Mesendoderm (in vitro differentiated cells): ENCODE measurements around the gene S100A7.
A peak's percentile ranks its signal among the peaks of the same experiment; 100 is the strongest.

Experiments used
- DNase-seq: peaks from one replicate; pipeline ENCODE4 v3.0.0; 2013
- H2AK5ac ChIP-seq: 2 replicates; pipeline ENCODE4 v1.6.1; 2013; ENCODE audit warnings: low read length, inconsistent platforms
- H2BK120ac ChIP-seq: 2 replicates; pipeline ENCODE4 v1.6.1; 2013; ENCODE audit warnings: low read depth, mild to moderate bottlenecking, low read length, moderate library complexity, mixed read lengths
- H2BK15ac ChIP-seq: replicated peaks from 2 replicates; pipeline ENCODE4 v1.6.1; 2013; ENCODE audit warnings: low read depth, mild to moderate bottlenecking, moderate library complexity
- H2BK5ac ChIP-seq: 2 replicates; pipeline ENCODE4 v1.6.1; 2013; ENCODE audit warnings: low read length, inconsistent platforms
- H3K18ac ChIP-seq: 2 replicates; pipeline ENCODE4 v1.6.1; 2013; ENCODE audit warnings: mild to moderate bottlenecking, low read length, mixed read lengths
- H3K23ac ChIP-seq: one replicate; pipeline ENCODE4 v1.6.1; 2013; ENCODE audit warnings: low read length
- H3K27ac ChIP-seq: 2 replicates; pipeline ENCODE4 v1.5.1; 2013; ENCODE audit warnings: low read depth, mild to moderate bottlenecking, inconsistent platforms, low read length, moderate library complexity
- H3K27me3 ChIP-seq: 2 replicates; pipeline ENCODE4 v1.6.1; 2013; ENCODE audit warnings: low read length, control low read depth, mild to moderate bottlenecking, inconsistent platforms; ENCODE audit not compliant: insufficient read depth, poor library complexity
- H3K36me3 ChIP-seq: 2 replicates; pipeline ENCODE4 v1.6.1; 2013; ENCODE audit warnings: low read length, inconsistent platforms; ENCODE audit not compliant: control insufficient read depth, insufficient read depth
- H3K4ac ChIP-seq: one replicate; pipeline ENCODE4 v1.6.1; 2013; ENCODE audit warnings: low read depth, mild to moderate bottlenecking, low read length, moderate library complexity
- H3K4me1 ChIP-seq: 2 replicates; pipeline ENCODE4 v1.6.1; 2013; ENCODE audit warnings: low read depth, low read length, inconsistent platforms; ENCODE audit not compliant: control insufficient read depth
- H3K4me2 ChIP-seq: 2 replicates; pipeline ENCODE4 v1.6.1; 2013; ENCODE audit warnings: low read length
- H3K4me3 ChIP-seq: 2 replicates; pipeline ENCODE4 v1.5.1; 2013; ENCODE audit warnings: mild to moderate bottlenecking, low read length
- H3K56ac ChIP-seq: one replicate; pipeline ENCODE4 v1.6.1; 2013; ENCODE audit warnings: low read length
- H3K79me1 ChIP-seq: 2 replicates; pipeline ENCODE4 v1.6.1; 2013; ENCODE audit warnings: low read length, inconsistent platforms
- H3K79me2 ChIP-seq: 2 replicates; pipeline ENCODE4 v1.6.1; 2013; ENCODE audit warnings: mild to moderate bottlenecking, low read length; ENCODE audit not compliant: control insufficient read depth, insufficient read depth
- H3K9ac ChIP-seq: 2 replicates; pipeline ENCODE4 v1.6.1; 2013; ENCODE audit warnings: low read length, inconsistent platforms
- H4K5ac ChIP-seq: one replicate; pipeline ENCODE4 v1.6.1; 2013; ENCODE audit warnings: low read length
- H4K8ac ChIP-seq: one replicate; pipeline ENCODE4 v1.6.1; 2013; ENCODE audit warnings: low read depth, mild to moderate bottlenecking, control low read depth, low read length, moderate library complexity
- WGBS: extraction: QIAGEN DNeasy Blood & Tissue Kit; methylation state at CpG from one replicate; pipeline ENCODE4 v1.1.7; 2013; ENCODE audit warnings: low lambda C conversion rate, missing lambda C conversion rate; ENCODE audit not compliant: insufficient coverage; ENCODE audit errors: extremely low coverage; 5-methylcytosine and 5-hydroxymethylcytosine counted together

The S100A7 gene

GRCh38 chr1:153493343-153493960 is 33.0 kb upstream of the S100A7 start:
- Histone ChIP-seq H3K9ac (no peak overlapping the region), H3K4me3 (no peak overlapping the region), H3K27ac (no peak overlapping the region), H3K79me2 (no peaks in the 10 kb centered on the region), H4K5ac (no peak overlapping the region), H3K27me3 (no peaks in the 10 kb centered on the region), H4K8ac (no peak overlapping the region), H3K79me1 (no peaks in the 10 kb centered on the region), H3K23ac (no peak overlapping the region), H2BK5ac (no peak overlapping the region), H3K4ac (no peak overlapping the region), H2AK5ac (no peak overlapping the region), H2BK120ac (no peak overlapping the region), H3K4me2 (no peak overlapping the region), H2BK15ac (no peak overlapping the region), H3K18ac (no peak overlapping the region), H3K56ac (no peak overlapping the region), H3K36me3 (no peaks in the 10 kb centered on the region), H3K4me1 (no peaks in the 10 kb centered on the region)
- no peak for DNase-seq
- WGBS, result no CpG with 5 or more reads among the region's 6 CpGs

GRCh38 chr1:153490272-153491051 is 30.0 kb upstream of the S100A7 start:
- DNase-seq, result no peak
- Histone ChIP-seq H2BK15ac (no peak overlapping the region), H3K4me1 (no peaks in the 10 kb centered on the region), H3K79me1 (no peaks in the 10 kb centered on the region), H3K4me2 (no peak overlapping the region), H3K36me3 (no peaks in the 10 kb centered on the region), H4K5ac (no peak overlapping the region), H3K4ac (no peak overlapping the region), H3K27me3 (no peaks in the 10 kb centered on the region), H3K18ac (no peak overlapping the region), H3K9ac (no peak overlapping the region), H3K23ac (no peak overlapping the region), H2BK5ac (no peak overlapping the region), H2AK5ac (no peak overlapping the region), H3K27ac (no peak overlapping the region), H2BK120ac (no peak overlapping the region), H3K4me3 (no peak overlapping the region), H4K8ac (no peak overlapping the region), H3K79me2 (no peaks in the 10 kb centered on the region), H3K56ac (no peak overlapping the region)
- no CpG with 5 or more reads among the region's 12 CpGs for WGBS

DNA sequence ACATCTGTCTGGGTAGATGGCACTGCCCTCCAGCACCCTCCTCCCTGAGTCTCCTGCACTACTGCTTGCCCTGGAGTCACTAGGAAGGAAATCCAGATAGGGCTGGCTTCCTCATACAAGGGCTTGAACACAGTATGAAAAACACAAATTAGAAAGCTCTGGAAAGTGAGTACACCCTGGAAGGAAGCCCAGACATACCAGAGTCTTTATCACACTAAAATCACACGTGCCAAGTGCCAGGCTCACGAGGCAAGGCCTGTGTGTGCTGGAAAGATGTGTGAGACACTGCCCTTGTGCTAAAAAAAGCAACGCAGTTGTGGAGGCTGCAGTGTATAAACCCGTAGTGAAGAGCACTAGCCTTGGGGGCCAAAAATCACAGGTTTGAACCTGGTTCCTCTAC is 28.3 kb upstream of the S100A7 start:
- Histone ChIP-seq H3K4me2 (no peak overlapping the region), H3K79me2 (no peaks in the 10 kb centered on the region), H3K23ac (no peak overlapping the region), H3K4ac (no peak overlapping the region), H3K56ac (no peak overlapping the region), H2AK5ac (no peak overlapping the region), H3K27me3 (no peaks in the 10 kb centered on the region), H3K18ac (no peak overlapping the region), H4K8ac (no peak overlapping the region), H2BK5ac (no peak overlapping the region), H2BK120ac (no peak overlapping the region), H3K36me3 (no peaks in the 10 kb centered on the region), H3K4me1 (no peaks in the 10 kb centered on the region), H2BK15ac (no peak overlapping the region), H3K4me3 (no peak overlapping the region), H3K79me1 (no peaks in the 10 kb centered on the region), H3K27ac (no peak overlapping the region), H3K9ac (no peak overlapping the region), H4K5ac (no peak overlapping the region)
- DNase-seq, result no peak
- WGBS, result no CpG with 5 or more reads among the region's 4 CpGs

- no peak overlapping the region for H3K4ac ChIP-seq
- no peak overlapping the region for H4K8ac ChIP-seq
- no peak overlapping the region for H3K4me3 ChIP-seq
- H4K5ac ChIP-seq, result no peak overlapping the region
- H3K79me2 ChIP-seq, result no peaks in the 10 kb centered on the region
- no peak overlapping the region for H3K4me2 ChIP-seq
- no peak overlapping the region for H3K18ac ChIP-seq
- DNase-seq, result no peak
- no peak overlapping the region for H2BK15ac ChIP-seq
- no peaks in the 10 kb centered on the region for H3K4me1 ChIP-seq
- H3K36me3 ChIP-seq, result no peaks in the 10 kb centered on the region
- WGBS, result no CpG with 5 or more reads among the region's 2 CpGs
- no peak overlapping the region for H2BK120ac ChIP-seq
- H3K9ac ChIP-seq, result no peak overlapping the region
- no peak overlapping the region for H2BK5ac ChIP-seq
- H3K79me1 ChIP-seq, result no peaks in the 10 kb centered on the region
- H3K27me3 ChIP-seq, result no peaks in the 10 kb centered on the region
- H3K56ac ChIP-seq, result no peak overlapping the region
- no peak overlapping the region for H3K27ac ChIP-seq
- no peak overlapping the region for H3K23ac ChIP-seq
- H2AK5ac ChIP-seq, result no peak overlapping the region
These were observed 27.3 kb upstream of the S100A7 start for GRCh38 chr1:153487707-153488106.

DNA sequence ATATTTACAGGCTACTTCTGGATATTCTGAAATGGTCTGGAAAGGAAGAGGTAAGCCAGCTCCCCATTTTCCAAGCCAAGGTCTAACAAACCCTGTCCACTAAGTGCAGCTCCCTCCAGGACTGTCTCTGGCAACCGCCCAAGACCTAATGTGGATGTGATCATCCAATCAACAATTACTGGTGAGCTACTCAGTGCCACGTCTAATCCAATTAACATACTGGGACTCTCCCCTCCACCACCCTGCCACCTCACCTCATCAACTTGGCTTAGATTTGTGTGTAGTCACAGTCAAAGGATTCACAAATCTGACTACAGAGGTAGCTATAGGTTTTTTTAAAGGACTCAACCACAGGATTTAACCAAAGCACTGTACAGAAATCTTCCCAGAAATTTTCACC is 25.4 kb upstream of the S100A7 start:
- H3K23ac ChIP-seq, result no peak overlapping the region
- H4K8ac ChIP-seq, result no peak overlapping the region
- DNase-seq, result peak; percentile 42
- H3K18ac ChIP-seq, result no peak overlapping the region
- H2BK5ac ChIP-seq, result no peak overlapping the region
- no peaks in the 10 kb centered on the region for H3K27me3 ChIP-seq
- no peak overlapping the region for H3K56ac ChIP-seq
- no peak overlapping the region for H3K4me3 ChIP-seq
- no peak overlapping the region for H3K9ac ChIP-seq
- H3K4me2 ChIP-seq, result no peak overlapping the region
- H2AK5ac ChIP-seq, result no peak overlapping the region
- H3K4ac ChIP-seq, result no peak overlapping the region
- no peak overlapping the region for H4K5ac ChIP-seq
- no peak overlapping the region for H2BK15ac ChIP-seq
- H2BK120ac ChIP-seq, result no peak overlapping the region
- no peaks in the 10 kb centered on the region for H3K36me3 ChIP-seq
- no peak overlapping the region for H3K27ac ChIP-seq
- no CpG with 5 or more reads among the region's 2 CpGs for WGBS
- H3K4me1 ChIP-seq, result no peaks in the 10 kb centered on the region
- no peaks in the 10 kb centered on the region for H3K79me1 ChIP-seq
- no peaks in the 10 kb centered on the region for H3K79me2 ChIP-seq
